ENCODE data around the gene TAC1.
"Not testable (repeated sequence)": the region's sequence is repeated elsewhere in the genome, so short reads cannot be mapped to it uniquely, and the experiment has no call there.

Gene TAC1, protein sequence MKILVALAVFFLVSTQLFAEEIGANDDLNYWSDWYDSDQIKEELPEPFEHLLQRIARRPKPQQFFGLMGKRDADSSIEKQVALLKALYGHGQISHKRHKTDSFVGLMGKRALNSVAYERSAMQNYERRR

DNA sequence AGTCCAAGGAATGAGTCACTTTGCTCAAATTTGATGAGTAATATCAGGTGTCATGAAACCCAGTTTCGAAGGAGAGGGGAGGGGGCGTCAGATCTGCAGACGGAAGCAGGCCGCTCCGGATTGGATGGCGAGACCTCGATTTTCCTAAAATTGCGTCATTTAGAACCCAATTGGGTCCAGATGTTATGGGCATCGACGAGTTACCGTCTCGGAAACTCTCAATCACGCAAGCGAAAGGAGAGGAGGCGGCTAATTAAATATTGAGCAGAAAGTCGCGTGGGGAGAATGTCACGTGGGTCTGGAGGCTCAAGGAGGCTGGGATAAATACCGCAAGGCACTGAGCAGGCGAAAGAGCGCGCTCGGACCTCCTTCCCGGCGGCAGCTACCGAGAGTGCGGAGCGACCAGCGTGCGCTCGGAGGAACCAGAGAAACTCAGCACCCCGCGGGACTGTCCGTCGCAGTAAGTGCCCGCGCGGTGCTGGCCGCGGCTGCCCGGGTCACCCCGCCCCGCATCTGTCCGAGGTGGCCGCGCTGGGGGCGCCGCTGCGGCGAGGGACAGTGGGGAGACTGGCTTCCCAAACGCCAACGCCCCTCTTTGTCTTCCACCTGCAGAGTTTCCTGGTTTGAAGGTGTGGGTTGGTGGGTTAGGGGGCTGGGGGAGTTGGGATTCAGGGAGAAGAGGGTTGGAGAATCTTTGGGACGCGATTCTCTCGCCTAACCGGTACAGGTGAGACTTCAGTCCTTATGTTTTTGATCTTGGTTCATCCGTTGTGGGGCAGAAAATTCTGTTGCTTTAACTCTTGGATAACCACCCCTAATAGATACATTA lies at the start of gene TAC1:
TSS of gene TAC1 (plus strand) at position 351 of the 829 bp plus-strand sequence. CDS start 527 bp downstream, outside the sequence.
- DNase-seq = peak; percentile 32

DNA sequence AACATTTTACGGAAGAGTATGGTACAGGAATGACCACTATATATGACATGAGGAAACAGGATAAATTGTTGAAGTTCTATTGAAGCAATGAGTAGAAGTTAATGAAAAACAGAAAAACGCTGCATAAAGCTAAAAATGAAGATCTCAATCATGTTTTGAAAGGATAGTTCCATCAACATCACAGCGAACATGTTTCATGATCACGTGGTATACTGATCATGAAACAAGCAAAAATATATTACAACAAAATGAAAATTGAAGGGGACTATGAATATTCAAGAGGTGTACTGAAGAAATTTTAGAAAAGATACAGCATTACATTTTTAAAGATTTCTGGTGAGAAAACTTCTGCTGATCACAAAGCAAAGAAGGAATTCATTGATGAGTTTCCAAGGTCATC lies 45.9 kb upstream of the TAC1 start:
- DNase-seq = no peak

DNA sequence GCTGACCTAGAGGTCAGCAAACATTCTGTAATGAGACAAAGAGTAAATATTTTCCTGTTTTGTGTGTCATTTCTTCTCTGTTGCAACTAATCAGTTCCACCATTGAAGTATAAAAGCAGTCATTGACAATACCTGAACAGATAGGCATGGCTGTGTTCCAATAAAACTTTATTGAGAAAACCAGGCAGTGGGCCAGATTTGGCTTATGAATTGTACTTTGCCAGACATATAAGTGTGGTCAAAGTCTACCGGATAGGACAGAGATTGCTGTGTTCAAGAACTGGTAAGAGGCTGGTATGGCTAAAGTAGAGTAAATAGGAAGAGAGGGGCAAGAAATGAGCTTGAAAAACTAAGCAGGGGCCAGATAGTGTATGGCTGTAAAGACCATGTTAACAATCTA lies 38.3 kb upstream of the TAC1 start:
- DNase-seq = no peak

- no peak for DNase-seq
Observed at GRCh38 chr7:97694355-97694754, 37.5 kb upstream of the TAC1 start.

DNA sequence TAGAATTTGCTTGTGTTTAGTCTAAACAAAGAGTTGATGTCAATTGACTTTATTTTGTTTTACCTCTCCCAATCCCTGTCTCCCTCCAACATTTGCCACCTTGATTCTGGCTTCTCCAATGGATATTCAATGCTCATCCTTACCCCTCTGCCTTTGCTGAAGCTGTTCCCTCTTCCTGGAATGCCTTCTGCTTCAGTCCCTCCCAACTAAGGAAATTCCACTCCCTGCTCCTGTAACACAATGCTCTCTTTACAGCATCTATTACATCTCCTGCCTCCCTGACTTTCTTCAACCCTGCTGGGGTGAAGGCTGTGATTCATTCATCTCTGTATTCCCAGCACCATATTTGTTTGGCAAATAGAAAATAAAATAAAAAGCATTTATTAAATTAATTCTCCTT lies 34.5 kb upstream of the TAC1 start:
- DNase-seq = no peak

GRCh38 chr7:97722386-97722785 lies 9.5 kb upstream of the TAC1 start:
- DNase-seq = no peak

DNA sequence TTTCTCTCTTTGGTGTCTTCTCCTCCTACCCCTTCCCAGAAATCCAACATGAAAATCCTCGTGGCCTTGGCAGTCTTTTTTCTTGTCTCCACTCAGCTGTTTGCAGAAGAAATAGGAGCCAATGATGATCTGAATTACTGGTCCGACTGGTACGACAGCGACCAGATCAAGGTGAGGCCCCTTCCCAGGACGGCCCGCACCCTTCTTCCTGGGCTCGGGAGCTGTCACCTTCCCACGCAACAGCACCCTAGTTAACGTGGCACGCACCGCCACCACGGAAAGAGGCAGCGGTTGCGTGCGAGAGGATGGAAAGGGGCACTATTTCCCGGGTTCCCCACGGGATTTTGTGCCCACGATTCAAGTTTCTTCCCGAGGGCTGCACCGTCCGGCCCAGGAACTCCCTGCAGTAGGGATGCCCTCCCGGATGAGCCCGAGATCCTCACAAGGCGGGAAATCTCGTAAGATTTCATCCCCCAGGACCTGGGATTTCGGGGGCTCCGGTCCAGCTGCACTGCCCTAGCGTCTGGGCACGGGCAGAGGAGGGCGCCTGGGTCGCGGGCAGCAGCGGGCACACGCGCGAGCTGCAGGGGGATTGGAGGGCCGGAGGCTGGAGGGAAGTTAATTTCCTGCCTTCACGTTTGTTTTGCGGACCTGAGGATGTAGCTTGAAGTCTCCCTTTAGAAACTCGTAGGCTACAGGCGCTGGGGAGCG lies 834 bp downstream of the TAC1 start:
- peak; percentile 2 for DNase-seq

- DNase-seq = peak; percentile 13
Observed at GRCh38 chr7:97733276-97734161, 1.6 kb downstream of the TAC1 start.

DNA sequence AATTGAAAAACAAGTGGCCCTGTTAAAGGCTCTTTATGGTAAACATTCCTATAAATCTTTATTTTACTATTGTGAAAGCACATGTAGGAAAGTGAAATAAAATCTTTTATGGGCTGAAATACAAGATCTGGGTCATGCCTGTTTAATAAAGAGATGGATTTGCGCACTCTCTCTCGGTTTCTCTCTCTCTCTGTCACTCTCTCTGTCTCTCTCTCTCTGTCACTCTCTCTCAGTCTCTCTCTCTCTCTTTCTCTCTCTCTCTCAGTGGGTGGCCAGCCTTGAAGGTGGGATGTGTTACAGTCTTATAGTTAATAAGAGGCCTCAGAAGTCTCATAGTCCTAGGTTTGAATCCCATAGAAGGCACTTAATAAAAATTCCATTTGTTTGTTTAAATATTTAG lies 2.4 kb downstream of the TAC1 start:
- no peak for DNase-seq

DNA sequence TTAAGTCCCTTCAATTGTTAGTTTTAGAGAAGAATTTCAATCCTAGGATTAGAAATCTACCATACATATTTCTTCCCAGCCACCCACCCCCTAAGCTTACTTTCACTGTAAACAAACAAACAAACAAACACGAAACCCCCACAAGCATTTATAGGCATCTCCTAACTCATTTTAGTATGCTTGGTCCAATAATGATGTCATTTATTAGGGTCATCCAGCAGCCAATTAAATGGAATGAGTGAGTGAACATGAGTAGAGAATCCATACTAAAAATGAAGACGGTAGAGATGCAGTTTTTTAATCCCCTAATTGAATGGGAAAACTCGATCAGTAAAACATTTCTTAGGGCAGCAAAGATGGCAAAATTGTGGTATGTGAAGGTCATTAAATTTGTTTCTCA lies 3.2 kb downstream of the TAC1 start:
- no peak for DNase-seq

DNA sequence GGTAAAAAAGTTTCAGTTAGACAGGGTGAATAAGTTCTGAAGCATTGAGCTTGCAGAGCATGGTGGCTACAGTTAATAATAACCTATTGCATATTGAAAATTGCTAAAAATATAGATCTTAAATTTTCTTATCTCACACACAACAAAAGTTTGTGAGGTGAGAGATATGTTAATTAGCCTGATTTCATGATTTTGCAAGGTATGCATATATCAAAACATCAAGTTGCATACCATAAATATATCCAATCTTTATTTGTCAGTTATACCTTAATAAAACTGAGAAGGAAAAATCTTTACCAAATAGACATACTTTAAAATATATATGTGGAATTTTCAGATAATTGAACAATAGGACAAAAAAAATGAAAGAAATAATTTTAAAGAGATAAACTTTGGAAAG lies 16.6 kb downstream of the TAC1 start:
- DNase-seq = no peak

DNA sequence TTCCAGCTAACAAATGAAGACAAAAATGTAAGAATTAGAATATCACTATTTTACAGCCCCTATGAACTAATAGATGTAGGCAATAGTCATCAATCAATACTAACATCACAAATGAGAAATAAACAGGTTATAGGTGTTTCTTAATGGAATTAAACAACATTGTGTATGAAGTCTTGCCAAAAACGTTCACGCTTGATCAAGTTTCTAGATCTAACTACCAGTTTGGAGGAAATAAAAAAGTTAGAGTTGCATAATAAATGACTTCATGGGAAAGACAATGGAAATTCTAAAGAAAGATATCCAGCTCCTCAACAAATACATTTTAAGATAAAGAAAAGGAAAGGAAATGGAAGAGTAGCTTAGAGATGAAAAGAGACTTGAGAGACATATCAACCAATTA lies 19.7 kb downstream of the TAC1 start:
- DNase-seq = no peak

DNA sequence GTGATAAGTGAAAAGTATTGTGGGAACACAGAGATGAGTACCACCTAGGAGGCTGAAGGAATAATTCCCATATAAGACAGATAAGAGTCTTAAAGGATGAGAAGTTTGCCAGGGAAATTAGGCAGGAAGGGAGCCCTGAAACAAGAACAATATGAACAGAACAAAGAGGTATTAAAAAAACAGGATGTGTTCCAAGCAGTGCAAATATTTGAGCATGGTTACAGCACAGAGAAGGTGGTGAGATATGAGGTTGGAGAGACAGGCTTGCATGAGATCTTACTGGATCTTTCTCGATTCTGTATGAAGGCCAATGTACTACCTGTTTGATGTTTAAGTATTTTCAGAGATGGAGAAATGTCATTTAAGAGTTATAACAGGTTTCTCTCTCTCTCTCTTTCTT lies 20.3 kb downstream of the TAC1 start:
- no peak for DNase-seq

- no peak for DNase-seq
Observed at GRCh38 chr7:97757824-97758223, 25.9 kb downstream of the TAC1 start.

DNA sequence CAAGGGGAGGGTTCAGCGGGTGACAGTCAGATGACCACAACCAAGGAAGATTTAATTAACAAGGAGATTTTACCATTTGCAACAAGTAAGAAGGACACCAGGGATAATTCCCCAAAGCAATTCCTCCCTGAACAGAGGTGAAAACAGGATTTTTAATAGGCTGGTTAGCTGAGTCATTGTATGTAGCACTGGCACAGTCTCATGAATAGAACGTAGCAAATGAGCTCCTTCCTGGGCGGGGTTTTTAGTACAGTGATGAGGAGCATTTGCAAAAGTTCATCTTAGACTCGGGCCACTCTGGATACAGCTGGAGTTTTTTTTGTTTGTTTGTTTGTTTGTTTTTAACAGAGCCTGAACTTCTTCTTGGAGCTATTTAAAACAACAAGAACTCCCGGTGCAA lies 39.0 kb downstream of the TAC1 start:
- no peak for DNase-seq

GRCh38 chr7:97771576-97771975 lies 39.7 kb downstream of the TAC1 start:
- no peak for DNase-seq

GRCh38 chr7:97772045-97772901 lies 40.4 kb downstream of the TAC1 start:
- no peak for DNase-seq

DNA sequence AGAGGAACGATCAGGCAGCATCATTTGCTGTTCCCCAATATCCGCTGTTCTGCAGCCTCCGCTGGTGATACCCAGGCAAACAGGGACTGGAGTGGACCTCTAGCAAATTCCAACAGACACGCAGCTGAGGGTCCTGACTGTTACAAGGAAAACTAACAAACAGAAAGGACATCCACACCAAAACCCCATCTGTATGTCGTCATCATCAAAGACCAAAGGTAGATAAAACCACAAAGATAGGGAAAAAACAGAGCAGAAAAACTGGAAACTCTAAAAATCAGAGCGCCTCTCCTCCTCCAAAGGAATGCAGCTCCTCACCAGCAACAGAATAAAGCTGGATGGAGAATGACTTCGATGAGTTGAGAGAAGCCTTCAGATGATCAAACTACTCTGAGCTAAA lies 54.5 kb downstream of the TAC1 start:
- DNase-seq = not testable (repeated sequence)
